ENCODE measurements around the gene ZNF223. TPM values are rescaled to one million over a fixed set of nuclear protein-coding genes. Genes with fewer than 3 reads are reported as not detected.

The ZNF223 gene
- total and polyA plus RNA-seq, 9 of the 15 experiments (the other 6 are each of a cell fraction or from before 2014, with no cell fraction given) = 0.21 to 1.8 (median 0.71) TPM

GRCh38 chr19:44113784-44114390 lies 62.1 kb downstream of the ZNF223 start (continued):
- no peak for TF ChIP-seq BRCA1 (IDR thresholded peaks at IDR 0.05)
- TF ChIP-seq BRCA1 (CRISPR knock-in tag; IDR thresholded peaks at IDR 0.05) = no peak
- TF ChIP-seq SMARCC2 (IDR thresholded peaks at IDR 0.05; ENCODE audit: low read depth) = no peak
- no peak for TF ChIP-seq ZNF518B (CRISPR knock-in tag; IDR thresholded peaks at IDR 0.05)
- no peak for TF ChIP-seq NFIC (IDR thresholded peaks at IDR 0.05)
- TF ChIP-seq TAF7 (tag; IDR thresholded peaks at IDR 0.05) = no peak
- TF ChIP-seq, protein P1, sequence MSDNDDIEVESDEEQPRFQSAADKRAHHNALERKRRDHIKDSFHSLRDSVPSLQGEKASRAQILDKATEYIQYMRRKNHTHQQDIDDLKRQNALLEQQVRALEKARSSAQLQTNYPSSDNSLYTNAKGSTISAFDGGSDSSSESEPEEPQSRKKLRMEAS (CRISPR knock-in tag; IDR thresholded peaks at IDR 0.05) = no peak
- peak; percentile 44; the same call in 1 of the 2 replicates for TF ChIP-seq RBFOX2 (IDR thresholded peaks at IDR 0.05; ENCODE audit: low read depth, low read length)

Small RNA genes lying within 50 kb of the gene (small RNA-seq; reads per million reads assigned to genes)
- gene RNU6-902P = not detected

Other genes with a start within 250 kb of the ZNF223 start
Only the 7 nearest of the 15 such genes appear.
- gene ZNF155, start 67.8 kb upstream of the ZNF223 start, total RNA-seq (2014; rRNA removed) = 0.09 and 0.29 TPM in 2 replicates
- gene ZNF155, start 67.8 kb upstream of the ZNF223 start, total RNA-seq (2014; rRNA removed; fragmentation: Illumina TruSeq; extraction: Trizol) = 0.67 and 0.76 TPM in 2 replicates
- 0.26 and 0.29 TPM in 2 replicates for gene ZNF155, start 67.8 kb upstream of the ZNF223 start, total RNA-seq (2015; rRNA removed; fragmentation: Illumina TruSeq; extraction: Trizol)
- gene ZNF155, start 67.8 kb upstream of the ZNF223 start, total RNA-seq (2021) = 0.47 and 0.62 TPM in 2 replicates
- 0.09 and 0.20 TPM in 2 replicates for gene ZNF155, start 67.8 kb upstream of the ZNF223 start, polyA plus RNA-seq (2011; rRNA removed)
- gene ZNF155, start 67.8 kb upstream of the ZNF223 start, polyA plus RNA-seq (2014; fragmentation: Illumina TruSeq; extraction: Trizol) = 0.22 and 0.28 TPM in 2 replicates
- gene ZNF155, start 67.8 kb upstream of the ZNF223 start, polyA plus RNA-seq (2014; fragmentation: Nextera tagmentation; extraction: Ambion mirVana) = under 1 TPM; 0.37 to 0.53 TPM
- 0.26 and 0.40 TPM in 2 replicates for gene ZNF155, start 67.8 kb upstream of the ZNF223 start, polyA plus RNA-seq (2014; rRNA removed)
- gene ZNF230, start 49.1 kb upstream of the ZNF223 start, total RNA-seq (2014; rRNA removed) = 1.3 and 1.6 TPM in 2 replicates
- gene ZNF230, start 49.1 kb upstream of the ZNF223 start, total RNA-seq (2014; rRNA removed; fragmentation: Illumina TruSeq; extraction: Trizol) = 2.4 and 3.0 TPM in 2 replicates
- 1.6 and 2.3 TPM in 2 replicates for gene ZNF230, start 49.1 kb upstream of the ZNF223 start, total RNA-seq (2015; rRNA removed; fragmentation: Illumina TruSeq; extraction: Trizol)
- 1.8 and 3.1 TPM in 2 replicates for gene ZNF230, start 49.1 kb upstream of the ZNF223 start, total RNA-seq (2021)
- gene ZNF230, start 49.1 kb upstream of the ZNF223 start, polyA plus RNA-seq (2011; rRNA removed) = 2.2 and 4.0 TPM in 2 replicates
- gene ZNF230, start 49.1 kb upstream of the ZNF223 start, polyA plus RNA-seq (2014; fragmentation: Illumina TruSeq; extraction: Trizol) = 1.7 and 2.2 TPM in 2 replicates
- 1 to 10 TPM; 2.0 TPM for gene ZNF230, start 49.1 kb upstream of the ZNF223 start, polyA plus RNA-seq (2014; fragmentation: Nextera tagmentation; extraction: Ambion mirVana)
- 2.3 and 3.1 TPM in 2 replicates for gene ZNF230, start 49.1 kb upstream of the ZNF223 start, polyA plus RNA-seq (2014; rRNA removed)
- 2.2 and 4.2 TPM in 2 replicates for gene ZNF222, start 26.7 kb upstream of the ZNF223 start, total RNA-seq (2014; rRNA removed)
- 4.5 and 5.8 TPM in 2 replicates for gene ZNF222, start 26.7 kb upstream of the ZNF223 start, total RNA-seq (2014; rRNA removed; fragmentation: Illumina TruSeq; extraction: Trizol)
- gene ZNF222, start 26.7 kb upstream of the ZNF223 start, total RNA-seq (2015; rRNA removed; fragmentation: Illumina TruSeq; extraction: Trizol) = 2.3 and 3.0 TPM in 2 replicates
- gene ZNF222, start 26.7 kb upstream of the ZNF223 start, total RNA-seq (2021) = 2.3 and 2.8 TPM in 2 replicates
- gene ZNF222, start 26.7 kb upstream of the ZNF223 start, polyA plus RNA-seq (2011; rRNA removed) = 1.8 and 2.3 TPM in 2 replicates
- gene ZNF222, start 26.7 kb upstream of the ZNF223 start, polyA plus RNA-seq (2014; fragmentation: Illumina TruSeq; extraction: Trizol) = 3.6 and 3.8 TPM in 2 replicates
- 1 to 10 TPM; 2.4 to 3.6 TPM for gene ZNF222, start 26.7 kb upstream of the ZNF223 start, polyA plus RNA-seq (2014; fragmentation: Nextera tagmentation; extraction: Ambion mirVana)
- 2.8 and 4.6 TPM in 2 replicates for gene ZNF222, start 26.7 kb upstream of the ZNF223 start, polyA plus RNA-seq (2014; rRNA removed)
- gene ZNF284, start 20.1 kb downstream of the ZNF223 start, total RNA-seq (2014; rRNA removed) = 0.16 and 0.23 TPM in 2 replicates
- gene ZNF284, start 20.1 kb downstream of the ZNF223 start, total RNA-seq (2014; rRNA removed; fragmentation: Illumina TruSeq; extraction: Trizol) = 0.22 and 0.29 TPM in 2 replicates
- 0.18 and 0.19 TPM in 2 replicates for gene ZNF284, start 20.1 kb downstream of the ZNF223 start, total RNA-seq (2015; rRNA removed; fragmentation: Illumina TruSeq; extraction: Trizol)
- gene ZNF284, start 20.1 kb downstream of the ZNF223 start, total RNA-seq (2021) = 0.18 and 0.24 TPM in 2 replicates
- 0.04 and 0.07 TPM in 2 replicates for gene ZNF284, start 20.1 kb downstream of the ZNF223 start, polyA plus RNA-seq (2011; rRNA removed)
- 0.10 and 0.17 TPM in 2 replicates for gene ZNF284, start 20.1 kb downstream of the ZNF223 start, polyA plus RNA-seq (2014; fragmentation: Illumina TruSeq; extraction: Trizol)
- under 1 TPM; 0.13 to 0.20 TPM for gene ZNF284, start 20.1 kb downstream of the ZNF223 start, polyA plus RNA-seq (2014; fragmentation: Nextera tagmentation; extraction: Ambion mirVana)
- gene ZNF284, start 20.1 kb downstream of the ZNF223 start, polyA plus RNA-seq (2014; rRNA removed) = 0.03 and 0.20 TPM in 2 replicates
- gene ZNF224, start 42.3 kb downstream of the ZNF223 start, total RNA-seq (2014; rRNA removed) = 6.5 and 6.9 TPM in 2 replicates
- 10.7 and 14.7 TPM in 2 replicates for gene ZNF224, start 42.3 kb downstream of the ZNF223 start, total RNA-seq (2014; rRNA removed; fragmentation: Illumina TruSeq; extraction: Trizol)
- 9.2 and 11.2 TPM in 2 replicates for gene ZNF224, start 42.3 kb downstream of the ZNF223 start, total RNA-seq (2015; rRNA removed; fragmentation: Illumina TruSeq; extraction: Trizol)
- 7.3 and 10.0 TPM in 2 replicates for gene ZNF224, start 42.3 kb downstream of the ZNF223 start, total RNA-seq (2021)
- 13.8 and 15.6 TPM in 2 replicates for gene ZNF224, start 42.3 kb downstream of the ZNF223 start, polyA plus RNA-seq (2011; rRNA removed)
- gene ZNF224, start 42.3 kb downstream of the ZNF223 start, polyA plus RNA-seq (2014; fragmentation: Illumina TruSeq; extraction: Trizol) = 7.9 and 8.7 TPM in 2 replicates
- 1 to 10 TPM; 4.4 to 7.1 TPM for gene ZNF224, start 42.3 kb downstream of the ZNF223 start, polyA plus RNA-seq (2014; fragmentation: Nextera tagmentation; extraction: Ambion mirVana)
- 9.1 and 12.2 TPM in 2 replicates for gene ZNF224, start 42.3 kb downstream of the ZNF223 start, polyA plus RNA-seq (2014; rRNA removed)
- gene ZNF225, start 61.4 kb downstream of the ZNF223 start, total RNA-seq (2014; rRNA removed) = 1.5 and 1.6 TPM in 2 replicates
- gene ZNF225, start 61.4 kb downstream of the ZNF223 start, total RNA-seq (2014; rRNA removed; fragmentation: Illumina TruSeq; extraction: Trizol) = 3.9 and 5.3 TPM in 2 replicates
- gene ZNF225, start 61.4 kb downstream of the ZNF223 start, total RNA-seq (2015; rRNA removed; fragmentation: Illumina TruSeq; extraction: Trizol) = 2.1 and 2.7 TPM in 2 replicates
- 2.3 and 4.2 TPM in 2 replicates for gene ZNF225, start 61.4 kb downstream of the ZNF223 start, total RNA-seq (2021)
- 1.8 and 2.5 TPM in 2 replicates for gene ZNF225, start 61.4 kb downstream of the ZNF223 start, polyA plus RNA-seq (2011; rRNA removed)
- 1.5 and 1.8 TPM in 2 replicates for gene ZNF225, start 61.4 kb downstream of the ZNF223 start, polyA plus RNA-seq (2014; fragmentation: Illumina TruSeq; extraction: Trizol)
- gene ZNF225, start 61.4 kb downstream of the ZNF223 start, polyA plus RNA-seq (2014; fragmentation: Nextera tagmentation; extraction: Ambion mirVana) = 1 to 10 TPM; 1.4 to 2.2 TPM
- gene ZNF225, start 61.4 kb downstream of the ZNF223 start, polyA plus RNA-seq (2014; rRNA removed) = 0.84 and 1.9 TPM in 2 replicates
- 0.69 and 0.82 TPM in 2 replicates for gene ZNF234, start 89.5 kb downstream of the ZNF223 start, total RNA-seq (2014; rRNA removed)
- gene ZNF234, start 89.5 kb downstream of the ZNF223 start, total RNA-seq (2014; rRNA removed; fragmentation: Illumina TruSeq; extraction: Trizol) = 2.7 and 2.9 TPM in 2 replicates
- 1.4 and 1.6 TPM in 2 replicates for gene ZNF234, start 89.5 kb downstream of the ZNF223 start, total RNA-seq (2015; rRNA removed; fragmentation: Illumina TruSeq; extraction: Trizol)
- 1.6 and 1.9 TPM in 2 replicates for gene ZNF234, start 89.5 kb downstream of the ZNF223 start, total RNA-seq (2021)
- gene ZNF234, start 89.5 kb downstream of the ZNF223 start, polyA plus RNA-seq (2011; rRNA removed) = 1.1 and 1.6 TPM in 2 replicates
- 1.2 and 1.9 TPM in 2 replicates for gene ZNF234, start 89.5 kb downstream of the ZNF223 start, polyA plus RNA-seq (2014; fragmentation: Illumina TruSeq; extraction: Trizol)
- 1 to 10 TPM; 1.5 to 1.9 TPM for gene ZNF234, start 89.5 kb downstream of the ZNF223 start, polyA plus RNA-seq (2014; fragmentation: Nextera tagmentation; extraction: Ambion mirVana)
- gene ZNF234, start 89.5 kb downstream of the ZNF223 start, polyA plus RNA-seq (2014; rRNA removed) = 0.85 and 2.0 TPM in 2 replicates